K562 (cell line): Measurements from ENCODE around the gene NT5C3B. TPM values are rescaled to one million over a fixed set of nuclear protein-coding genes. Genes with fewer than 3 reads are reported as not detected.

Experiments used
- ATF3 ChIP-seq, 2 experiments: fragments of 450-650 bp in 1 of 2; sonication (generic) in 1 of 2; formaldehyde crosslinking in 1 of 2; IDR thresholded peaks in 1 of 2; conservative IDR thresholded peaks in 1 of 2; 2 replicates each; pipeline versions ENCODE4 v1.6.1 to v1.8.1; 2016 to 2023; ENCODE audit warnings: mild to moderate bottlenecking in 2 of 2, moderate library complexity in 2 of 2, inconsistent platforms in 1 of 2, missing genetic modification reagents in 1 of 2
- CBFA2T3 ChIP-seq: fragments of 450-650 bp; IDR thresholded peaks from 2 replicates; pipeline ENCODE4 v1.6.1; 2017
- ETV5 ChIP-seq: sonication (generic); formaldehyde crosslinking; IDR thresholded peaks from 2 replicates; pipeline ENCODE4 v1.4.0; 2020; ENCODE audit warnings: low read depth, mild to moderate bottlenecking, missing genetic modification reagents
- GABPA ChIP-seq: fragments of 200-800 bp; sonication (Bioruptor generic); conservative IDR thresholded peaks from 2 replicates; pipeline ENCODE4 v1.6.1; 2016; ENCODE audit warnings: low read depth, missing genetic modification characterization, missing compliant biosample characterization
- RBM22 ChIP-seq: fragments of 200-400 bp; formaldehyde crosslinking; IDR thresholded peaks from 2 replicates; pipeline ENCODE4 v1.6.1; 2018; ENCODE audit warnings: low read length, low read depth; ENCODE audit not compliant: poor library complexity, severe bottlenecking
- REST ChIP-seq, 2 experiments: fragments of 450-650 bp; formaldehyde crosslinking in 1 of 2; IDR thresholded peaks; 2 replicates each; pipeline versions ENCODE4 v1.4.0 to v1.6.1; 2014 to 2020; ENCODE audit warnings: mild to moderate bottlenecking in 2 of 2, borderline replicate concordance in 1 of 2, low read depth in 1 of 2
- SMARCA5 ChIP-seq: fragments of 450-650 bp; IDR thresholded peaks from 2 replicates; pipeline ENCODE4 v1.6.1; 2016
- SMARCB1 ChIP-seq: IDR thresholded peaks from 2 replicates; pipeline ENCODE4 v1.6.1; 2011; ENCODE audit warnings: improper control_type of control experiment, low read depth; ENCODE audit not compliant: insufficient read length
- SRF ChIP-seq, 2 experiments: fragments of 250-450, 450-650 bp in 1 of 2; sonication (Bioruptor Pico) in 1 of 2; sonication (generic) in 1 of 2; formaldehyde crosslinking; IDR thresholded peaks; 2 replicates each; pipeline versions ENCODE4 v1.5.0 to v1.5.1; 2020 to 2022; ENCODE audit warnings: mild to moderate bottlenecking in 1 of 2, missing genetic modification reagents in 1 of 2
- TAF7 ChIP-seq: fragments of 450-650 bp; IDR thresholded peaks from 2 replicates; pipeline ENCODE4 v1.6.1; 2016; ENCODE audit warnings: missing genetic modification characterization, missing compliant biosample characterization
- ZBTB26 ChIP-seq: fragments of 450-650 bp; formaldehyde crosslinking; IDR thresholded peaks from 2 replicates; pipeline ENCODE4 v1.4.0; 2022; ENCODE audit warnings: missing genetic modification characterization
- ZNF436 ChIP-seq: fragments of 250-450, 450-650 bp; sonication (Bioruptor Pico); formaldehyde crosslinking; IDR thresholded peaks from 2 replicates; pipeline ENCODE4 v1.7.0; 2020; ENCODE audit warnings: mild to moderate bottlenecking
- ZNF740 ChIP-seq, 3 experiments: fragments of 200-800 bp in 1 of 3; sonication (Bioruptor generic) in 1 of 3; sonication (generic) in 1 of 3; formaldehyde crosslinking in 1 of 3; IDR thresholded peaks; 2 replicates each; pipeline versions ENCODE4 v1.6.1 to v1.8.0; 2016 to 2022; ENCODE audit warnings: mild to moderate bottlenecking in 2 of 3, missing compliant biosample characterization in 2 of 3, missing genetic modification characterization in 2 of 3, missing genetic modification reagents in 1 of 3
- polyA plus RNA-seq, 8 experiments: library from polyadenylated mRNA; depleted of rRNA in 4 of 8; stranded (reverse) in 5 of 8; unstranded in 3 of 8; fragments of >200 nt; fragmentation: Nextera tagmentation in 2 of 8; fragmentation: Illumina TruSeq in 1 of 8; extraction: Ambion mirVana in 2 of 8; extraction: Trizol in 1 of 8; gene quantifications; 2 replicates each; pipeline versions ENCODE4 v1.2.1 to v1.2.3, GENCODE V29; 2011 to 2014; ENCODE audit warnings: inconsistent platforms in 1 of 8, missing spikeins in 1 of 8
- total RNA-seq, 7 experiments: library from RNA; depleted of rRNA in 6 of 7; stranded (reverse); fragments of >200 nt in 6 of 7; fragmentation: Illumina TruSeq in 2 of 7; extraction: Trizol in 2 of 7; gene quantifications; 2 replicates each; pipeline versions ENCODE4 v1.2.1 to v1.2.3, GENCODE V29; 2011 to 2021; ENCODE audit warnings: low replicate concordance in 1 of 7

NT5C3B gene
- total and polyA plus RNA-seq, 9 of the 15 experiments (the other 6 are each of a cell fraction or from before 2014, with no cell fraction given): 2.0 to 166 (median 85.0) TPM

GRCh38 chr17:41792845-41793783 is 42.9 kb downstream of the NT5C3B start (continued):
- no peak for TF ChIP-seq ZBTB26 (CRISPR knock-in tag)
- TF ChIP-seq REST (IDR thresholded peaks at IDR 0.05; ENCODE audit: borderline replicate concordance): peak; percentile 12; the same call in 1 of the 2 replicates
- no peak for TF ChIP-seq REST (CRISPR knock-in tag; IDR thresholded peaks at IDR 0.05; ENCODE audit: low read depth)
- no peak for TF ChIP-seq ZNF740 (CRISPR knock-in tag; IDR thresholded peaks at IDR 0.05)
- TF ChIP-seq ZNF740 (tag; IDR thresholded peaks at IDR 0.05): no peak
- peak; percentile 64; the same call in 1 of the 2 replicates for TF ChIP-seq ETV5
- TF ChIP-seq SMARCA5: 0 out of 2 replicates have a peak, but pooled peaks have one; percentile 48
- no peak for TF ChIP-seq SMARCB1
- TF ChIP-seq GABPA (tag): 0 out of 2 replicates have a peak, but pooled peaks have one; percentile 12
- peak; percentile 10; the same call in 1 of the 2 replicates for TF ChIP-seq TAF7 (tag)
- TF ChIP-seq CBFA2T3: peak; percentile 84
- TF ChIP-seq SRF (CRISPR knock-in tag; IDR thresholded peaks at IDR 0.05): 0 out of 4 replicates have a peak, but pooled peaks of 1 of the 2 experiments have one; percentile 39
- TF ChIP-seq ZNF436 (CRISPR knock-in tag): 0 out of 2 replicates have a peak, but pooled peaks have one; percentile 56
- peak; percentile 35 for TF ChIP-seq ATF3 (IDR thresholded peaks at IDR 0.05)
- TF ChIP-seq ATF3 (CRISPR knock-in tag; conservative IDR thresholded peaks at IDR 0.05): no peak
- no peak for TF ChIP-seq RBM22
